ENCODE measurements around the gene CHKA.

Gene CHKA

DNA sequence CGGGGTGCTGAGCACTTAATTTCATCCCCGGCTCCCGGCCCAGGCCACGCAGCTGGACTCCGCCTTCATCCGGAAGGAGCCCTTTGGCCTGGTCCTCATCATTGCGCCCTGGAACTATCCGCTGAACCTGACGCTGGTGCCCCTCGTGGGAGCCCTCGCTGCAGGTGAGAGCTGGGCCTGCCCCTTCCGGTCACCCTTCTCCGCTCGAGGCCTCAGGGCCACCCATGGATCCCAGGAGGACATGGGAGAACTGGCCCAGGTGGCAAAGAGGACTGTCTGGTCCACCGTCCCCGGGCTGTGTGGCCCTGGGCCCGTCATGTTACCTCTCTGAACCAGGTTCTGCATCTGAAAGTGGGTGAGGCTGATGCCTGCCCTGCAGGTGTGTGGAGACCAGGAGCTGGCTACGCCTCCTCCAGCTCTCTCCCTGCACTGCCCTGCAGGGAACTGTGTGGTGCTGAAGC lies 102.4 kb downstream of the CHKA start:
- Histone ChIP-seq H3K27ac (ENCODE audit: low read length) (no peak overlapping the region), H3K27me3 (replicated peaks; ENCODE audit: insufficient read depth, low read length) (no peaks in the 10 kb centered on the region), H3K4me1 (ENCODE audit: low read length) (peaks cover 14% of the 10 kb centered on the region), H3F3A (ENCODE audit: insufficient read depth, low read length) (peaks cover 3% of the 10 kb centered on the region; the same call in 1 of the 2 replicates), H3K79me2 (ENCODE audit: low read length) (no peaks in the 10 kb centered on the region), H3K9ac (ENCODE audit: low read length) (no peak overlapping the region), H3K4me2 (ENCODE audit: low read depth, low read length) (no peak overlapping the region), H3K36me3 (replicated peaks; ENCODE audit: insufficient read depth, low read length) (no peaks in the 10 kb centered on the region), H2AFZ (ENCODE audit: low read length) (no peak overlapping the region), H3K9me3 (replicated peaks; ENCODE audit: insufficient read depth, low read length) (no peaks in the 10 kb centered on the region), H3K9me2 (replicated peaks; ENCODE audit: insufficient read depth, low read length) (no peaks in the 10 kb centered on the region), H4K20me1 (ENCODE audit: insufficient read depth, low read length) (no peaks in the 10 kb centered on the region), H3K4me3 (ENCODE audit: low read length) (no peak overlapping the region)
- TF ChIP-seq, protein P1, sequence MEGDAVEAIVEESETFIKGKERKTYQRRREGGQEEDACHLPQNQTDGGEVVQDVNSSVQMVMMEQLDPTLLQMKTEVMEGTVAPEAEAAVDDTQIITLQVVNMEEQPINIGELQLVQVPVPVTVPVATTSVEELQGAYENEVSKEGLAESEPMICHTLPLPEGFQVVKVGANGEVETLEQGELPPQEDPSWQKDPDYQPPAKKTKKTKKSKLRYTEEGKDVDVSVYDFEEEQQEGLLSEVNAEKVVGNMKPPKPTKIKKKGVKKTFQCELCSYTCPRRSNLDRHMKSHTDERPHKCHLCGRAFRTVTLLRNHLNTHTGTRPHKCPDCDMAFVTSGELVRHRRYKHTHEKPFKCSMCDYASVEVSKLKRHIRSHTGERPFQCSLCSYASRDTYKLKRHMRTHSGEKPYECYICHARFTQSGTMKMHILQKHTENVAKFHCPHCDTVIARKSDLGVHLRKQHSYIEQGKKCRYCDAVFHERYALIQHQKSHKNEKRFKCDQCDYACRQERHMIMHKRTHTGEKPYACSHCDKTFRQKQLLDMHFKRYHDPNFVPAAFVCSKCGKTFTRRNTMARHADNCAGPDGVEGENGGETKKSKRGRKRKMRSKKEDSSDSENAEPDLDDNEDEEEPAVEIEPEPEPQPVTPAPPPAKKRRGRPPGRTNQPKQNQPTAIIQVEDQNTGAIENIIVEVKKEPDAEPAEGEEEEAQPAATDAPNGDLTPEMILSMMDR (IDR thresholded peaks at IDR 0.05; ENCODE audit: low read length): no peak
- TF ChIP-seq EZH2 (optimal IDR thresholded peaks at IDR 0.05; ENCODE audit: low read depth, low read length): no peak
- no peak for TF ChIP-seq EZH2phosphoT487 (IDR thresholded peaks at IDR 0.05; ENCODE audit: low read length)
- no peak for DNase-seq

DNA sequence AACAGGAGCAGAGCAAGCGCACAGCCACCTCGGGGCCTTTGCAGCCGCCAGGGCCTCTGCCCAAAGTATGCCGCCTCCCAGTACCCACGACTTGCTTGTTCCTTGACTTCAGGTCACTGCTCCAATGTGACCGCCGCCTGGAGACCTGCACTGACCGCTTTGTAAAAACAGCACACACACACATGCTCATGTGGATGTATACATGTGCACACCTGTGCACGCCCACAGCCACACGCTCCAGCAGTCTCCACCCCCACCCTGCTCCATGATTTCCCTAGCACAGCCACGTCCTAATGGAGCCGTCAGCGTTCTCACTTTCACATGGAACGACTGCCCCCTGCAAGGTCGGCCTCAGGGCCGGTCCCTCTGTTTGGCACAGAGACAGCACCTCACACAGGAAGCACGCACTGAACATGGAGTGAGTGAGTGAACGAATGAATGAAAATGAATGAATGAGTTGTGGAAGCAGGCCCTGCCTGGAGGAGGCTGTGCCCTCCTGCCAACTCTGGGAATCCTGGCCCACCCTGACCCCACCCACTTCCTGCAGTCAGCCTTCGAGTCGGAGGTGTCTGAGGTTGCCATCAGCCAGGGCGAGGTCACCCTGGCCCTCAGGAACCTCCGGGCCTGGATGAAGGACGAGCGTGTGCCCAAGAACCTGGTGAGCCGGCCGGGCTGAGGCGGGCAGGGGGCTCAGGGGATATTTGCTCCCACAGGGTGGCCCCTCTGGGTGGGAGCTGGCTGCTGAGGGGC lies 103.0 kb downstream of the CHKA start:
- H3K79me2 ChIP-seq (ENCODE audit: low read length): no peaks in the 10 kb centered on the region
- no peaks in the 10 kb centered on the region for H3K27me3 ChIP-seq (replicated peaks; ENCODE audit: insufficient read depth, low read length)
- no peak overlapping the region for H3K4me3 ChIP-seq (ENCODE audit: low read length)
- H3F3A ChIP-seq (ENCODE audit: insufficient read depth, low read length): peaks cover 8% of the 10 kb centered on the region; the same call in 1 of the 2 replicates
- H3K9me3 ChIP-seq (replicated peaks; ENCODE audit: insufficient read depth, low read length): no peaks in the 10 kb centered on the region
- H3K9ac ChIP-seq (ENCODE audit: low read length): no peak overlapping the region
- no peaks in the 10 kb centered on the region for H4K20me1 ChIP-seq (ENCODE audit: insufficient read depth, low read length)
- H3K4me2 ChIP-seq (ENCODE audit: low read depth, low read length): no peak overlapping the region
- peaks cover 20% of the 10 kb centered on the region for H3K4me1 ChIP-seq (ENCODE audit: low read length)
- H2AFZ ChIP-seq (ENCODE audit: low read length): no peak overlapping the region
- DNase-seq: no peak
- no peaks in the 10 kb centered on the region for H3K36me3 ChIP-seq (replicated peaks; ENCODE audit: insufficient read depth, low read length)
- no peak overlapping the region for H3K27ac ChIP-seq (ENCODE audit: low read length)
- TF ChIP-seq, protein P1 (IDR thresholded peaks at IDR 0.05; ENCODE audit: low read length): no peak
- TF ChIP-seq EZH2phosphoT487 (IDR thresholded peaks at IDR 0.05; ENCODE audit: low read length) (no peak), EZH2 (optimal IDR thresholded peaks at IDR 0.05; ENCODE audit: low read depth, low read length) (no peak)
- no peaks in the 10 kb centered on the region for H3K9me2 ChIP-seq (replicated peaks; ENCODE audit: insufficient read depth, low read length)

DNA sequence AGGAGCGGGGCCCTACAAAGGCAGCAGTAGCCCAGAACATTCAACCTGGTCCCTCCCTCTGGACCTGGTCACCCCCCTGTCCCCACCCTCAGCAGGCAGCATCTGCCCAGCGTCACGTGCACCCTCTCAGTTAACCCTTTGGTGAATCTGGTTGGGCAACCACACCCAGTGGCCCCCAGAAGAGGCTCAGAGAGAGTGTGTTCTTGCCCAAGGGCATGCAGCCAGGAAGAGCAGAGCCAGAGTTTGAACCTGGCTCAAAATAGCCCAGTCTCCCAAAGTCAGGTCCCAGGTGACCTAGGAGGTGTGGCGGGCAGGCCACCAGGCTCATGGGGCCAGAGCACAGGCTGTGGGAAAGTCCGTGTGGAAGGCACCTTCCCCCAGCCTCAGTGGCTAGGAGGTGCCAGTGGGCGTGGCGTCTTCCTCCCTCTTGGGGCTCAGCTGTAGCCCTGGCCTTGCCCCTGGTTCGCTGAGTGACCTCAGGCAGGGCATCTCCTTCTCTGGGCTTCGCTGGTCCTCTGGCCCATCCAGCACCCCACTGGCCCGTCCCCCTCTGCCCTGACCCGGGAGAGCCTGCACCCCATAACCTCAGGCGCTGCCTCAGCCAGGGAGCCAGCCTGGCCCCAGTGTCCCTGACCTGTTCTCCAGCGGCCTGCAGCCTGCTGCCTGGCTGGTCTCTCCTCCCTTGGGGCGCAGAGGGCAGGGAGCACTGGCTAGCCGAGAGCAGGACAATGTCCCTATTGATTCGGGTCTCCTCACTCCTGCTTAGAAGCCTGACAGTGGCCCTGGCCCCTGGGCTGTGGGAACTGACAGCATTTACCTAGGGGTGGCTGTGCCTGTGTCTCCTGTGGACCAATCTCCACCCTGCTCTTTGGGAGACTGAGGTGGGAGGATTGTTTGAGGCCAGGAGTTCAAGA lies 104.0 kb downstream of the CHKA start:
- Histone ChIP-seq H3K79me2 (ENCODE audit: low read length) (no peaks in the 10 kb centered on the region), H3F3A (ENCODE audit: insufficient read depth, low read length) (peaks cover 8% of the 10 kb centered on the region; the same call in 1 of the 2 replicates), H3K36me3 (replicated peaks; ENCODE audit: insufficient read depth, low read length) (no peaks in the 10 kb centered on the region), H3K9me2 (replicated peaks; ENCODE audit: insufficient read depth, low read length) (no peaks in the 10 kb centered on the region), H3K9ac (ENCODE audit: low read length) (no peak overlapping the region), H3K27ac (ENCODE audit: low read length) (no peak overlapping the region), H4K20me1 (ENCODE audit: insufficient read depth, low read length) (no peaks in the 10 kb centered on the region), H3K27me3 (replicated peaks; ENCODE audit: insufficient read depth, low read length) (no peaks in the 10 kb centered on the region), H3K4me1 (ENCODE audit: low read length) (peaks cover 29% of the 10 kb centered on the region), H3K9me3 (replicated peaks; ENCODE audit: insufficient read depth, low read length) (no peaks in the 10 kb centered on the region), H3K4me2 (ENCODE audit: low read depth, low read length) (no peak overlapping the region), H3K4me3 (ENCODE audit: low read length) (no peak overlapping the region), H2AFZ (ENCODE audit: low read length) (no peak overlapping the region)
- TF ChIP-seq EZH2 (optimal IDR thresholded peaks at IDR 0.05; ENCODE audit: low read depth, low read length) (no peak), EZH2phosphoT487 (IDR thresholded peaks at IDR 0.05; ENCODE audit: low read length) (no peak)
- TF ChIP-seq, protein P1 (IDR thresholded peaks at IDR 0.05; ENCODE audit: low read length): no peak
- no peak for DNase-seq

Data from MM.1S (cell line).